Bronchus fibroblast of lung (primary cell): ENCODE measurements around the gene IFNA8. TPM values are rescaled to one million over a fixed set of nuclear protein-coding genes. Genes with fewer than 3 reads are reported as not detected.

Source experiments
- total RNA-seq: library from RNA; depleted of rRNA; stranded (reverse); fragments of >200 nt; gene quantifications from 2 replicates; pipeline ENCODE4 v1.2.3, GENCODE V29; 2015

The IFNA8 gene
- not detected in 2 replicates for total RNA-seq

DNA sequence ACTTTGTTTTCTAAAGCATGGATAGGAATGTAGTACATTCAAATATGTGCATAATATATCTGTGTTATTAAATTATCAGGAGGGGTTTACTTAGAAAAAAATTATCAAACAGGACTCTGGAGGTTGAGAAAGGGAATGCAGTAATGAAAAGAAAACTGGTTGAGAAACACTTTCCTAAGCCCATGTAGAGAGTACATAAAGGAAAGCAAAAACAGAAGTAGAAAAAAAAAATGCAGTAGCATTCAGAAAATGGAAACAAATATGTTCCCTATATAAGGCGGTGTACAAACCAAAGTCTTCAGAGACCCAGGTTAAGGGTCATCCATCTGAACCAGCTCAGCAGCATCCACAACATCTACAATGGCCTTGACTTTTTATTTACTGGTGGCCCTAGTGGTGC is at the start of gene IFNA8:
IFNA8 (plus strand) TSS at position 301 of the 400 bp plus-strand sequence; CDS start at position 361, 60 bp downstream.

DNA sequence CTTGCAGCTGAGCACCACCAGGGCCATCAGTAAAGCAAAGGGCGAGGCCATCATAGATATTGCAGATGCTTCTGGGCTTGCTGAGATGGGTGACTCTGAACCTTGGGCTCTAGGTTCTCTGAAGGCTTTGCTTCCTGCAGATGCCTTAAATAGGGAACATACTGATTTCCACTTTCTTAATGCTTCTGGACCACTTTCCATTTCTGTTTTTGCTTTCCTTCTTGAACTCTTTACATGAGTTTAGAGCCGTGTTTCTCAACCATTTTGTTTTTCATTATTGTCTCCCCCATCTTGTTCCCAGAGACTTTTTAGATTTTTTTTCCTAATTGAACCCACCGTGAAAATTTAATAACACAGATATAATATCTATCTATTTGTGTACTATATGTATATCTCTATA is 41.0 kb upstream of the IFNA8 start, which contains the start of gene IFNA13:
IFNA13 (minus strand) TSS at position 101 of the 400 bp plus-strand sequence; CDS start at position 54, 47 bp downstream.

GRCh38 chr9:21385131-21385670 is 23.7 kb upstream of the IFNA8 start, which contains the start of gene IFNA2:
IFNA2 (minus strand) TSS chr9:21385398; CDS start chr9:21385329, 69 bp downstream.

GRCh38 chr9:21440139-21440538 is 31.2 kb downstream of the IFNA8 start, which contains the start of gene IFNA1:
IFNA1 (plus strand) TSS chr9:21440439; CDS start chr9:21440508, 69 bp downstream.

Other genes with a start within 250 kb of the IFNA8 start
- not detected in 2 replicates for gene IFNA21, start 242.5 kb upstream of the IFNA8 start, total RNA-seq
- gene IFNA4, start 221.5 kb upstream of the IFNA8 start, total RNA-seq = not detected in 2 replicates
- not detected in 2 replicates for gene IFNA7, start 206.9 kb upstream of the IFNA8 start, total RNA-seq
- gene IFNA10, start 202.0 kb upstream of the IFNA8 start, total RNA-seq = not detected in 2 replicates
- gene IFNA16, start 191.8 kb upstream of the IFNA8 start, total RNA-seq = not detected in 2 replicates
- not detected in 2 replicates for gene IFNA17, start 180.9 kb upstream of the IFNA8 start, total RNA-seq
- not detected in 2 replicates for gene IFNA14, start 169.1 kb upstream of the IFNA8 start, total RNA-seq
- not detected in 2 replicates for gene IFNA5, start 103.8 kb upstream of the IFNA8 start, total RNA-seq
- gene KLHL9, start 73.7 kb upstream of the IFNA8 start, total RNA-seq = 23.2 and 23.7 TPM in 2 replicates
- not detected in 2 replicates for gene IFNA6, start 58.2 kb upstream of the IFNA8 start, total RNA-seq
- gene IFNA13, start 41.1 kb upstream of the IFNA8 start, total RNA-seq = not detected in 2 replicates
- gene IFNA2, start 23.7 kb upstream of the IFNA8 start, total RNA-seq = not detected in 2 replicates
- gene IFNA1, start 31.3 kb downstream of the IFNA8 start, total RNA-seq = not detected in 2 replicates
- 0.17 TPM in 1 of 2 replicates, not detected in the other for gene IFNE, start 73.2 kb downstream of the IFNA8 start, total RNA-seq